ENCODE measurements around the gene ASCC2. TPM values are rescaled to one million over a fixed set of nuclear protein-coding genes. Genes with fewer than 3 reads are reported as not detected.

Gene ASCC2
- total RNA-seq, 2 donors from 2014 or later: 44.2 to 45.5 TPM

DNA sequence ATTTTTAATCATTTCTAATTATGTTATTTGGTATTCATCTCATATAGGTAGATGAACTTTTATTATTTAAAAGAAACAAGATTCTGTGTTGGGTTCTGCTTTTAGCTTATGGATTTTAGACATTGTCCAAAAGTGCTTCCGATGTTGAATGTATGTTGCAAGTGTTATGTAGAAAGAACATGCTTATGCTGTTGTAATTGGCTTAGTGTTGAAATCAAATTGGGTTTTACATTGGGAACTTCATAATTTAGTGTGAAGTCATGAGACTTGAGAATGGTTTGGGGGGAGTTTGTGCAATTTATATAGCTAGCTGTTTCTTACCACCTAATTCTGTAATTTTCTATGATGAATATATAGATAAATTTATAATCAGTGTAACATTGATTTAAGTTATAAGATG, 48.5 kb upstream of the ASCC2 start:
- WGBS, 2 experiments (ENCODE audit: insufficient coverage in 1 of 2, insufficient read length in 1 of 2): 94% methylated on average over 1 of the region's 1 CpG; no CpG with 5 or more reads in 1 of the 2 experiments
- DNase-seq: no peak
- no peak for TF ChIP-seq CTCF (conservative IDR thresholded peaks at IDR 0.05)
- Histone ChIP-seq H3K4me1 (ENCODE audit: control insufficient read depth, insufficient read depth, low read length) (no peaks in the 10 kb centered on the region), H3K27me3 (ENCODE audit: control insufficient read depth, insufficient read depth, low read length, poor library complexity, severe bottlenecking) (no peaks in the 10 kb centered on the region), H3K36me3 (ENCODE audit: control insufficient read depth, insufficient read depth, low read length) (no peaks in the 10 kb centered on the region), H3K27ac (ENCODE audit: low read depth, low read length) (no peak overlapping the region), H3K4me3 (ENCODE audit: low read length) (no peak overlapping the region), H3K9ac (ENCODE audit: extremely low read depth, low read length, poor library complexity, severe bottlenecking) (no peak overlapping the region), H3K9me3 (ENCODE audit: control insufficient read depth, low read length) (no peaks in the 10 kb centered on the region)
- Mint-ChIP-seq H3K4me1 (peaks cover 6% of the 10 kb centered on the region), H3K27ac (no peak overlapping the region), H3K4me3 (no peak overlapping the region), H3K9me3 (no peaks in the 10 kb centered on the region), H3K27me3 (ENCODE audit: insufficient read depth) (peaks cover 1% of the 10 kb centered on the region), H3K36me3 (ENCODE audit: low read depth) (no peaks in the 10 kb centered on the region)

- 71 to 84% methylated on average over 3 to 4 of the region's 4 CpGs for WGBS, 2 experiments (ENCODE audit: insufficient coverage in 1 of 2, insufficient read length in 1 of 2)
- Histone ChIP-seq H3K9ac (ENCODE audit: extremely low read depth, low read length, poor library complexity, severe bottlenecking) (no peak overlapping the region), H3K9me3 (ENCODE audit: control insufficient read depth, low read length) (no peaks in the 10 kb centered on the region), H3K27ac (ENCODE audit: low read depth, low read length) (no peak overlapping the region), H3K36me3 (ENCODE audit: control insufficient read depth, insufficient read depth, low read length) (no peaks in the 10 kb centered on the region), H3K4me1 (ENCODE audit: control insufficient read depth, insufficient read depth, low read length) (no peaks in the 10 kb centered on the region), H3K27me3 (ENCODE audit: control insufficient read depth, insufficient read depth, low read length, poor library complexity, severe bottlenecking) (no peaks in the 10 kb centered on the region), H3K4me3 (ENCODE audit: low read length) (peak overlapping the region; percentile 51)
- DNase-seq: no peak
- no peaks in the 10 kb centered on the region for H3K9me3 Mint-ChIP-seq
- peaks cover 3% of the 10 kb centered on the region for H3K27me3 Mint-ChIP-seq (ENCODE audit: insufficient read depth)
- no peaks in the 10 kb centered on the region for H3K36me3 Mint-ChIP-seq (ENCODE audit: low read depth)
- H3K4me3 Mint-ChIP-seq: no peak overlapping the region
- H3K27ac Mint-ChIP-seq: no peak overlapping the region
- peaks cover 6% of the 10 kb centered on the region for H3K4me1 Mint-ChIP-seq
- no peak for TF ChIP-seq CTCF (conservative IDR thresholded peaks at IDR 0.05)
These were observed 47.5 kb upstream of the ASCC2 start for GRCh38 chr22:29885610-29886009.

DNA sequence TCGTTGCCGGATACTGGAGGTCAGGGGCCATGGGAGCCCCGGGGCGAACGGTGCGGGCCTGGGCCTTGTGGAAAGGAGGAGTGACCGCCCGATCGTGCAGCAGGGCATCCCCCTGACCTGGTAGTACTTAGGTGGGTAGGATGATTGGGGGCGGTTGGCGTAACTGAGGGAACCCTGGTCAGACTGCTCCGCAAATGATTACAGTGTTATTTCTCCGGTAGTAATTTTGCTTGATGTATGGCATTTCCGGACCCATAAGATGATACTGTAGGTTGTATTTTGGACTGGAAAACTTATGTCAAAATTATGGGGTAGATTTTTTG, 45.7 kb upstream of the ASCC2 start:
- Histone ChIP-seq H3K4me3 (ENCODE audit: low read length) (peak overlapping the region; percentile 92), H3K9me3 (ENCODE audit: control insufficient read depth, low read length) (no peaks in the 10 kb centered on the region), H3K9ac (ENCODE audit: extremely low read depth, low read length, poor library complexity, severe bottlenecking) (peak overlapping the region; percentile 80), H3K27me3 (ENCODE audit: control insufficient read depth, insufficient read depth, low read length, poor library complexity, severe bottlenecking) (no peaks in the 10 kb centered on the region), H3K36me3 (ENCODE audit: control insufficient read depth, insufficient read depth, low read length) (no peaks in the 10 kb centered on the region), H3K27ac (ENCODE audit: low read depth, low read length) (peak overlapping the region; percentile 94), H3K4me1 (ENCODE audit: control insufficient read depth, insufficient read depth, low read length) (no peaks in the 10 kb centered on the region)
- H3K36me3 Mint-ChIP-seq (ENCODE audit: low read depth): no peaks in the 10 kb centered on the region
- H3K27ac Mint-ChIP-seq: peak overlapping the region; percentile 84
- H3K27me3 Mint-ChIP-seq (ENCODE audit: insufficient read depth): peaks cover 3% of the 10 kb centered on the region
- peak overlapping the region; percentile 81 for H3K4me3 Mint-ChIP-seq
- no peak for TF ChIP-seq CTCF (conservative IDR thresholded peaks at IDR 0.05)
- DNase-seq: no peak
- peaks cover 6% of the 10 kb centered on the region for H3K4me1 Mint-ChIP-seq
- no peaks in the 10 kb centered on the region for H3K9me3 Mint-ChIP-seq
- WGBS, 2 experiments (ENCODE audit: insufficient coverage in 1 of 2, insufficient read length in 1 of 2): 6 to 12% methylated on average over 7 to 14 of the region's 14 CpGs
